Nephron progenitor cell (in vitro differentiated cells): ENCODE results near the gene MYLK.

Experiments used
- DNase-seq: peaks from one replicate; pipeline ENCODE4 v3.0.0; 2021
- H3K27ac Mint-ChIP-seq: 2 replicates; pipeline ENCODE4 v1.8.0; 2021; ENCODE audit warnings: mild to moderate bottlenecking, moderate library complexity, mixed read lengths
- H3K27me3 Mint-ChIP-seq: 2 replicates; pipeline ENCODE4 v1.8.0; 2021; ENCODE audit warnings: mild to moderate bottlenecking, low read depth, mixed read lengths; ENCODE audit not compliant: poor library complexity
- H3K36me3 Mint-ChIP-seq: 2 replicates; pipeline ENCODE4 v1.8.0; 2021; ENCODE audit warnings: low read depth, mixed read lengths
- H3K4me1 Mint-ChIP-seq: 2 replicates; pipeline ENCODE4 v1.8.0; 2021; ENCODE audit warnings: mixed read lengths
- H3K4me3 Mint-ChIP-seq: 2 replicates; pipeline ENCODE4 v1.8.0; 2021; ENCODE audit warnings: mild to moderate bottlenecking, moderate library complexity, mixed read lengths
- H3K9me3 Mint-ChIP-seq: 2 replicates; pipeline ENCODE4 v1.8.0; 2021; ENCODE audit warnings: mild to moderate bottlenecking, moderate library complexity, mixed read lengths
- CTCF ChIP-seq: fragments of 200-600 bp; sonication (generic); IDR thresholded peaks from 2 replicates; pipeline ENCODE4 v1.5.0; 2021; ENCODE audit warnings: antibody characterized with exemption

The MYLK gene

GRCh38 chr3:123767009-123767372 is 117.1 kb downstream of the MYLK start:
- peaks cover 6% of the 10 kb centered on the region for H3K27me3 Mint-ChIP-seq
- no peak overlapping the region for H3K27ac Mint-ChIP-seq
- no peak for TF ChIP-seq CTCF
- no peaks in the 10 kb centered on the region for H3K9me3 Mint-ChIP-seq
- peaks cover 24% of the 10 kb centered on the region for H3K4me1 Mint-ChIP-seq
- H3K4me3 Mint-ChIP-seq = no peak overlapping the region
- DNase-seq = no peak
- no peaks in the 10 kb centered on the region for H3K36me3 Mint-ChIP-seq

GRCh38 chr3:123766193-123767008 is 117.7 kb downstream of the MYLK start:
- peaks cover 6% of the 10 kb centered on the region for H3K27me3 Mint-ChIP-seq
- H3K27ac Mint-ChIP-seq = no peak overlapping the region
- peaks cover 24% of the 10 kb centered on the region for H3K4me1 Mint-ChIP-seq
- no peaks in the 10 kb centered on the region for H3K36me3 Mint-ChIP-seq
- no peaks in the 10 kb centered on the region for H3K9me3 Mint-ChIP-seq
- TF ChIP-seq CTCF = no peak
- DNase-seq = no peak
- no peak overlapping the region for H3K4me3 Mint-ChIP-seq

GRCh38 chr3:123765475-123766128 is 118.5 kb downstream of the MYLK start:
- DNase-seq = no peak
- Mint-ChIP-seq H3K4me1 (peaks cover 24% of the 10 kb centered on the region), H3K9me3 (no peaks in the 10 kb centered on the region), H3K36me3 (no peaks in the 10 kb centered on the region), H3K27ac (no peak overlapping the region), H3K27me3 (peaks cover 3% of the 10 kb centered on the region), H3K4me3 (no peak overlapping the region)
- TF ChIP-seq CTCF = no peak

GRCh38 chr3:123764647-123765046 is 119.5 kb downstream of the MYLK start:
- peaks cover 2% of the 10 kb centered on the region for H3K27me3 Mint-ChIP-seq
- no peak for DNase-seq
- H3K9me3 Mint-ChIP-seq = no peaks in the 10 kb centered on the region
- H3K27ac Mint-ChIP-seq = no peak overlapping the region
- peaks cover 25% of the 10 kb centered on the region for H3K4me1 Mint-ChIP-seq
- H3K4me3 Mint-ChIP-seq = no peak overlapping the region
- H3K36me3 Mint-ChIP-seq = no peaks in the 10 kb centered on the region
- TF ChIP-seq CTCF = no peak

GRCh38 chr3:123762805-123763204 is 121.3 kb downstream of the MYLK start:
- TF ChIP-seq CTCF = no peak

GRCh38 chr3:123760817-123761216 is 123.3 kb downstream of the MYLK start:
- H3K27me3 Mint-ChIP-seq = no peaks in the 10 kb centered on the region
- peaks cover 34% of the 10 kb centered on the region for H3K4me1 Mint-ChIP-seq
- no peaks in the 10 kb centered on the region for H3K36me3 Mint-ChIP-seq
- no peak overlapping the region for H3K27ac Mint-ChIP-seq
- no peaks in the 10 kb centered on the region for H3K9me3 Mint-ChIP-seq
- no peak overlapping the region for H3K4me3 Mint-ChIP-seq
- TF ChIP-seq CTCF = no peak
- DNase-seq = no peak

More at GRCh38 chr3:123762805-123763204, 121.3 kb downstream of the MYLK start:
- H3K4me3 Mint-ChIP-seq = no peak overlapping the region
- H3K27me3 Mint-ChIP-seq = peaks cover 2% of the 10 kb centered on the region
- peaks cover 32% of the 10 kb centered on the region for H3K4me1 Mint-ChIP-seq
- no peak for DNase-seq
- H3K27ac Mint-ChIP-seq = no peak overlapping the region
- no peaks in the 10 kb centered on the region for H3K36me3 Mint-ChIP-seq
- no peaks in the 10 kb centered on the region for H3K9me3 Mint-ChIP-seq
